GM19035 (cell line): Measurements from ENCODE around the gene PPP1CB.

Source experiments
- ATAC-seq: cut with Tn5 transposase; IDR thresholded peaks from one replicate; pipeline ENCODE4 v1.9.1; 2021; ENCODE audit not compliant: unreplicated experiment

PPP1CB gene

DNA sequence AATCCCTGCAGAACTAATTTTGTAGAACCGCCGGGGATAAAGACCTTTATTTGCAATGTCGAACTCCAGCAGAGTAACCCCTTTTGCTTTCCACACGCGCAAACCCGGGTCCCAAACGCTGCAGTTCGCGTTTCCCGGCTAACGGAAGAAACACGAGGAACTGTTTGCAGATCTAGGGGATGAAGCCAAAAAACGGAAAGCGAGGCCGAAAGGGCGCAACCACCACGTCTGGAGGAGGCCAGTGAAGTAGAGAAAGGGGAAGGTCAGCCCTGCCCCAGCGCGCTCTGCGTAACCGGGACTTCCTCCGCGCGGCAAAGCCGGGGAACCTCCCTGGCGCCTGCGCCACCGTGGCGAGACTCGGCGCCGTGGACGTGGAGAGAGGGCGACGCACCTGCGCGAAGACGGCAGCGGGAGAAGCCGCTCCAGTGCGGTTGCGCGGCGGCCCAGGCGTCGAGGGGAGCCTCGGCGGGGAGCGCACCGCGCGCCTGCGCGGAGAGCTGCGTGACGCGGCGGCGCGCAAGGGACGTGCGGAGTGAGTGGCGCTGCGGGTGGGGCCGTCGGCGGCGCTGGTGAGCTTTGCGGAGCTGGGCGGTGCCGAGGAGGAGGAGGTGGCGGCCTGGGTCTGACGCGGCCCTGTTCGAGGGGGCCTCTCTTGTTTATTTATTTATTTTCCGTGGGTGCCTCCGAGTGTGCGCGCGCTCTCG is at the start of gene PPP1CB:
TSS of gene PPP1CB (plus strand) at position 579 of the 704 bp plus-strand sequence. CDS start 295 bp downstream, outside the sequence.
- peak; percentile 86 for ATAC-seq

DNA sequence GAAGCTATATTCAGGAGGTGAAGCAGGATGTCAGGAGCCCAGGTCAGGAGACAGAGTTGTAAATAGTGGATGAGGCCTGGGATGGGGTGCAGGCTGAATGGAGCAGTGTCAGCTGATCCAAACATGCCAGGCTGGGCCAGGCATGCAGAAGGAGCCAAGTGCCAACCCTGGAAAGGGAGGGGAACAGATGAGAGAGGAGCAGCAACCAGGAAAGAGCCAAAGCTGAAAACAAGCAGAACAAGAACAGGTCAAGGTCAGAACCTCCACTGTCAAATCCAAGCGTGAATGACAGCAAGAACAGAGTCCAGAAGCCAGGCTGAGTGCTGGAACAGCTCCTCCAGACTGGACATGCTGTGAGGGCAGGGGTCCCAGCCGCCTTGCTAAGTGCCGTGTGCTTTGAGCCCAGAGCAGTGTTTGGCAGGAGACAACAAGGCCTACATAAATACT is 49.2 kb upstream of the PPP1CB start:
- ATAC-seq: no peak

DNA sequence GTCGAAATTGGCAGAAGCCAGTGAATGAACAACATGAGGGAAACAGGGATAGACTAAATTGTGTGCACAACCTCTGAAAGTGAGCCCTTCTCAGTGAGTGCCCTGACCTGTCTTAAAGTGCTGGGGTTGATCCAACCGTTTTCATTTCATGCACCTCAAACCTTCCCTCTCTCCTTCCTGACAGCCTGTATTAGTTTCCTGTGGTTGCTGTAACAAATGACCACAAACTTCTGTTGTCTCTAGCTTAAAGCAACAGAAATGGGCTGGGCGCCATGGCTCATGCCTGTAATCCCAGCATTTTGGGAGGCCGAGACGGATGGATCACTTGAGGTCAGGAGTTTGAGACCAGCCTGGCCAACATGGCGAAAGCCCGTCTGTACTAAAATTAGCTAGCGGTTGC is 48.8 kb upstream of the PPP1CB start:
- ATAC-seq: no peak

DNA sequence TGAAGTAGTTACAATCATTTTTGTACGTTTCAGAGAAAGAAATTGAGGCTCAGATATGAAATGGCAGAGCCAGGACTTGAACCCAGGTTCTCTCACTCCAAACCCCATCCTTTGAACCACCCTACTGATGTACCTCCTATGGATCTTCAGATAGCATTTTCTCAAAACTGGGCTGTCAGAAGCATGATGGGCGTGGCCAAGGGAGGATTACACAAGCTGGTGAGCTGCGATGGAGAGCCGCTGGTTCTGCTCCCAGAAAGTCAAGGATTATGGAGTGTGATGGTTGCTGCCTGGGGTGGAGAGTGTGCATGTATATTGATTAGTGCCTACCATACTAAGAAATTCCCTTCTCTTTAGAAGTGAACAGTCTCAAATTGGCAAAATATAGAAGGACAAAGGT is 47.0 kb upstream of the PPP1CB start:
- no peak for ATAC-seq

DNA sequence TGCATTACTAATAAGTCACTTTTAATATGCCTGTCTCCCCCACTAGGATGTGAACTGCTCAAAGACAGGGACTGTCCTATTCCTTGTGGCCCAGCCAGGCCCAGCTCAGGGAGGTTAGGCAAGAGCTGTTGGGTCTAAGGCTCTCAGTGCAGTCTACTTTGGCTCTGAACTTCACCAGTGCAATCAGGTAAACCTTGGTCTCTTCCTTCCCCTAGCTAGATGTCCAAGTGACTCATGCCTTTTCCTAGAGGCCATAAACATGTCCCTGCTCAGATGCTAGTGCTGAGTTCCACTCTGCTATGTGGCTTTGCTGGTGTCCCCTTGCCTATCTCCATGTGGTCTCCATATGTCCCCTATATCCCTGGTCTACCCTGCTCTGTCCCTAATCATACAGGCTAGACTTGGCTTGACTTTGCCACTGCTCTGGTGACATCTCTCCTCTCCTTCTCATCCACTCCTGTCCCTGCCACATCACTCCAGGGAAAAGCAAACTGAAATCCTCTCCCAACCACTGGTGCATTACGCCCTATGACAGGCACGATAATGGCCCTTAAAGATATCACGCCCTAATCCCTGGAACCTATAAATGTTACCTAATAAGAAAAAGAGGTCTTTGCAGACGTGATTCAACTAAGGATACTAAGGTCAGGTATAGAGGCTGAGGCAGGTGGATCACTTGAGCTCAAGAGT is 45.7 kb upstream of the PPP1CB start:
- ATAC-seq: no peak

DNA sequence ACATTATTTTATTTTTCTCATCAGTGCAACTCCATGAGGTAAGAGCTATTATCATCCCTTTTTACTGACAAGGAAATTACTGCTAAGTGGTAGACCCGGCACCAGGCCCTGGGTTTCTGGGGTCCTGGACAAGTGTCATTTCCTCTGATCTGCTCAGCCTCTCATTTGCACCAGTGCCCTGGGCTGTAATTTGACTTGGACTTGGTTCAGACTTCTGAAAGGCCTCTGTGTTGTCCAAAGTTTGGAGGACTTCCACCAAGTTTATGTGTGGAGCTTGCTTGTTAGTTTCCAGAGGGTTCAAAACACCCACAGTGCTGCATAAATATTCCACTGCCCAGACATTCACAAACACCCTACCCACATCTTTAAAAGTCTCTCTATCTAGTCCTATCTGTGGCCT is 44.0 kb upstream of the PPP1CB start:
- no peak for ATAC-seq

DNA sequence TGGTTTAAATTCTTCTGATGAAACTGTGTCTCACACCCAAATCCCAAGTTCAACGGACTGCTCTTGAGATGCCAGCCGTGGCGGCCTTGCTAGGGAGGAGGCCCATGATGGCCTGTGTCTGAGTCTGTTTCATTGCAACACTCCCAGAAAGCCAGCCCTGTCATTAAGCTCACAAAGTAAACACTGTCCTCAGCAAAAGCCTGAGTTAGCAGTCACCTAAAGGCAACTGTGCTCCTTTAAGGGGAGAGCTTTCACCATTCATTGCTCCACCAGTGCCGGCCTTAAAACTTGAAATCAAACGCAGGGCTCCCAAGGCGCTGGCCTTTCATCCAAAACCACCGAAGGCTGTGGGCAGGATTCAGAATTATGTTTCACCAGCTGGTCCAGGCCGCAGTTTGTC is 42.5 kb upstream of the PPP1CB start:
- ATAC-seq: no peak

DNA sequence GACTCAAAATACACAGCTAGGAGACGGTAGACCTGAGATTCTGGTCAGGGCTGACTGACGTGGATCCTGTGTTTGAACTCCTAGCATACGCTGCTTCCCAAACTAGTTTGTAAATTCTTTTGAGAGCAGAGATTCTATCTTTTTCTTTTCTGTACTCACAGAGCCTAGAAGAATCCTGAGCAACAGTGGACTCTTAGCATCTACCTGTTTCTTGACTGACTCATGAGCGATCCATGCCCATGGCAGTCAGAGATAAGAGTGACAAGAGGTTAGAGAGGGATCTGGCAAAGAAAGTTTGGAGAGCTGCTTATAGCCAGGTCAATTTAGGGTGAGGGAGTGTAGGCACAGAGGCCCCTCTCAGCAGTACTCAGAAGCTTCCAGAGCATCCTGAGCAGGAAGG is 41.1 kb upstream of the PPP1CB start:
- no peak for ATAC-seq

DNA sequence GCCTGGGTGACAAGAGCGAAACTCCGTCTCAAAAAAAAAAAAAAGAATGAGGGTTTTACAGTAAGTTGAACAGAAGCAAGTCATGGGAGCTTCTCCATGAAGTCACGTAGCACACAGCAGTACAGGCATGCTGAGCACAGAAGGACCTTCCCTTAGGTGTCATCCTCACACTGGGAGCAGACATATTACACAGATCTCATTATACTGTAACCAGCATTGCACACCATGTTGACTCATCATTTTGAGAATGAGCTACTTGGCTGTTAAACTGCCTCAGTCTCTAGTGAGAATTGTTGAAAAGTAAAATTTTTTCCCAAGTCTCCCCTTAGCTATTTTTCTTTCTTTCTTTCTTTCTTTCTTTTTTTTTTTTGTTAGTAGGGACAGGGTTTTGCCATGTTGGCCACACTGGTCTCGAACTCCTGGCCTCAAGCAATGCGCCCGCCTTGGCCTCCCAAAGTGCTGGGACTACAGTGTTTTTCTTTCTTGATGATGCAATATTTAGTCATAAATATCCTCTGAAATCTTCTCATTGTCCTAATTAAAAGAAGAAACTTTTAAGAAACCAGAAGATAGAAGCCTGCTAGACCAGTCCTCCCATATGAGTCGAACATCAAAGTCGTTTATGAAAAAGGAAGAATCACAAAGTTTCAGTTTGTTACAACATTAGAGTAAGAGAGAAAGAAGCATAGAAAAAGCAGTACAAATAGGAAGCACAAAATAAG is 37.9 kb upstream of the PPP1CB start:
- no peak for ATAC-seq

DNA sequence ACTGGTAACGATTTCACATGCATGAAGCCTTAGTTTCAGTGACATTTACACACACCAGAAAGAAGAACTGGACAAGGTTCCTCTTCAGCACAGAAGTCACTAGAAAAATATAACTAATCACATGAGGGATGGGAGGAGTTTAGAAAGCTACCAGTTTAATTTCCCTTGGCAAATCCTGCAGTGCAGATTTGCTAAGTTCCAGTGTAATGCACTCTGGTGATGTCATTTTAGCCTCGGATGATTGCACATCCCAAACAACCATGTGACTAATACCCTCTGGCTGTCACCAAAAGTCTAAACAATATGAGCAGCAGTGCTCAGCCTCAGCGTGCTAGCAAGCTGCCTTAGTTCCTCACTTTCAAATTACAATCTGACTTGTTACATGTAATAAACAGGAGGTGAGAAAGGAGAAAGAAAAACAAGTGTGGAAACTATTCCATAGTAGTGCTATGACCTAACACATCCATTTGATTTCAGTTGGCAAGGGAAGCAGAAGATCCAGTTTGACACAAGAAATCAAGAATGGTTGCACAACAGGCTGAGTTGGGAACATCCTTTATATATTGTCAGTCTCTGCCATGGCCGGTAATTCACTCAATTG is 35.3 kb upstream of the PPP1CB start:
- ATAC-seq: no peak

DNA sequence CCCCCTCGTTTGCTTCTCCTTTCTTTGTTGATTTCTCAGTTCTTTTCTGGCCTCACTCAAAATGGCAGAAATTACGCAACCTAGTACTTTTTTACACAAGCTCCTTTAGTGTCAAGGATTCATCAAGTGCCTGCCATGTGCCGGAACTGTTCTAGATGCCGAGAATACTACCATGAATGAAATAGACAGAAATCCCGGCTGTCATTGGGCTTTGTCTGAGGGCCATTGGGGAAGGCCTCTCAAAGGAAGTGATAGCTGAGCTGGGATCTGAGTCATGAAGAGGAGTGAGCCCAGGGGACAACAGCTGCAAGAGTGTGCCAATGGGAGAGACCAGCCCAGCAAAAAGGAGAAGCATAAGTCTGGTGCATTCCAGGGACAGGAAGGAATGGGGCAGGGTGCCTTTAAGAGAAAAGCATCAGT is 34.3 kb upstream of the PPP1CB start:
- no peak for ATAC-seq

DNA sequence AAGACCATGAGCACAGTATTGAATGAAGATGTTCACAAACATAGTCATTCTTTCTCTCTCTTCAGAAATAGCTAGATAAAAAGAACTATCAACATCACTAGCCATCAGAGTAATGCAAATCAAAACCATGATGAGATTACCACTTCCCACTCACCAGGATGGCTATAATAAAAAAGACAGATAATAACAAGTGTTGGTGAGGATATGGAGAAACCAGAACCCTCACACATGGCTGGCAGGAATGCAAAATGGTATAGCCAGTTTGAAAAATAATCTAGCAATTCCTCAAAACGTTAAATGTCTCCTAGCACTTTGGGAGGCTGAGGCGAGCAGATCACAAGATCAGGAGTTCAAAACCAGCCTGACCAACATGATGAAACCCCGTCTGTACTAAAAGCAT is 31.3 kb upstream of the PPP1CB start:
- ATAC-seq: no peak

DNA sequence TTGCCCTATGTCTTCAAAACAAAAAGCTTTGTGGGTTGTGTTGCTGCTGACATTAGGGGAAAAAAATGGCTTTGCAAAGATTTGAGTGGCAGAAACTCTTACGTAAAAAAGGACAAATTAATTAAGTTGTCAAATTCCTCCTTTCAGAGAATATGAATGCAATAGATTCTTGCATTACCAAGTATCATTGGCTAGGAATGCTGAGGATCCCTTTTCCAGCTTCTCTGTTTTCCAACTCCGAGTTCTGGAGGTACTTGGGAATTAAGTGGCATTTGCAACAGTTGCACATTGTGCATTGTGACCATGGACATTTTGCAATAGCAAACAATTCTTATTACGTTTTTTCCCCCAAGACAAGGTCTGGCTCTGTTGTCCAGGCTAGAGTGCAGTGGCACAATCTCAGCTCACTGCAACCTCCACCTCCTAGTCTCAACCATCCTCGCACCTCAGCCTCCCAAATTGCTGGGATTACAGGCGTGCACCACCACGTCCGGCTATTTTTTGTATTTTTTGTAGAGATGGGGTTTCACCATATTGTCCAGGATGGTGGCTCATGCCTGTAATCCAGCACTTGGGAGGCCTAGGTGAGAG is 29.9 kb upstream of the PPP1CB start:
- no peak for ATAC-seq

DNA sequence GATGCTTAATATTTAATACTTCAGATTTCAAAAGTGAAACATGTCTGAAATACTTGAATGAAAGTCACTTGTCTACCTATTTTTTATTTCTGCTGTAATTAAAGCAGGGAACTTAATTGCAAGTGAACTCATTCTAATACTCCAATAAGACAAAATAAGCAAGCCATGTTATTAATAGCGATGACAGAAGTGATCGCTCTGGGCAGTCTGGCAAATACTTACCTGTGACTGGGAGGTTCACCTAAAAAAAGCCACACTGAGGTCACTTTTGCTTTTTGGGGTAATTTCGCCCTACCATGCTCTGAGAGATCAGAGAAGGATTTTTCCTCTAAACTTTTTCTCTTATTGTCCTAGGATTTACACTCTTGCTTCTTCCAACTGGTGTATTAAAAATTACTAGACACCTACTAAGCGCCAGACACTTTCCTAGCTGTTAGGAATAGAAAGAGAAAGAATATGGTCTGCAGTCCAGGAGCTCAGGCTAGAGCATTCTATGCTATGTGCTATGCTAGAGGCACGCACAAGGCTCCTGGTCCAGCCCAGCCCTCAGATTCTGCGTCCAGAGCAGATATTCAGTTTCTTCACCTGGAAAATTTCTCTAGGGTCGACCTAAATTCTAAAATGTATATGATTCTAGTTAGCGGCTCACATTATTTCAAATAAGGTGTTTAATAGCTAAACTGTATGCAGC is 26.5 kb upstream of the PPP1CB start:
- ATAC-seq: no peak

DNA sequence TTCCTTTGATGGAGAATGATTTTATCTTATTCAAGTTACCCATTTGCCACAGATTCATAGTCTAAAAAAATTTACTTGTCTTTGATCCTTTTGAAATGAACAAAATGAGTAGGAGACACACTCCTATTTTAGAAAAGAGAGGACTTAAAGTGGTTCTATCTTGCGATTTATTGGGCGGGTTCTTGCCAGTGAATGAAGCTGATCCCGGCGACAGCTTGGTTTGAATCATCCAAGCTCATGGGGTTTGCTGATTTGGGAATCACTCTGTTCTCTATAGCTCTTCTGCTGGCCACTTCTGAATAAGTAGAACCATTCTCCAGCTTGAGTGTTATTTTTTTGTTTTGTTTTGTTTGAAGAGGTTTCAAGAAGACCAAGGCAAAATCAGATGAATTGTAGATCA is 25.5 kb upstream of the PPP1CB start:
- ATAC-seq: no peak

DNA sequence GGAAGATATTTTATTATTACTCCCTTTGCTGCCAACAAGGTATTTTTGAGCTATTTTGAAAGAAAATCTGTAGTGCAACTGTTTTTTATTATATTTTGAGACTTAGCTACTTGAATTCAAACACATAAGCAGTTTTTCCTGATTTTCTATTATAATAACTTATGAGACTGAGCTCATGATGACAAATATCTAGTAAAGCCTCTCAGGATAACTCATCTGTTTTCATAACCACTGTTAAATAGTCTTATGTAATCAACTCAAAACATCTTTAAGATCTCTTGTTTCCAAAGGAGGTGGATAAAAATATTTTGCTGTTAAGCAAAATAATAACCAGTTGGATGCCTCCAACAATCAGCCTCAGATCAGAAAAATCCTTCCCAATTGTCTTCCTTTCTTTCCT is 21.9 kb upstream of the PPP1CB start:
- ATAC-seq: no peak

DNA sequence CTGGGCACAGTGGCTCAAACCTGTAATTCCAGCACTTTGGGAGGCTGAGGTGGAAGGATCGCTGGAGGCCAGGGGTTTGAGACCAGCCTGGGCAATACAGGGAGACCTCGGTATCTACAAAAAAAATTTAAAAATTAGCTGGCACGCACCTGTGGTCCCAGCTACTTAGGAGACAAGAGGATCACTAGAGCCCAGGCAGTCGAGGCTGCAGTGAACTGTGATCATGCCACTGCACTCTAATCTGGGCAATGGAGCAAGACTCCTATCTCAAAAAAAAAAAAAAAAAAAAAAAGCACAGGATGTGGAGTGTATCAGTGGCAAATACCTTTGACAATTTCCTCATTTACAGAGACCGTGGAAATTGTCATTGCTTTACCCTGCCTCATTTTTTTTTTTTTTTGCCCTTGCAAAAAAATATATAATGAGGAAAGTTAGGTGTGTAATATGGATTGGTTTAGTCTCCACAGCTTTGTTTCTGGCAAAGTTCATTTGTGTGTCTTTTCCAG is 20.9 kb upstream of the PPP1CB start:
- no peak for ATAC-seq

DNA sequence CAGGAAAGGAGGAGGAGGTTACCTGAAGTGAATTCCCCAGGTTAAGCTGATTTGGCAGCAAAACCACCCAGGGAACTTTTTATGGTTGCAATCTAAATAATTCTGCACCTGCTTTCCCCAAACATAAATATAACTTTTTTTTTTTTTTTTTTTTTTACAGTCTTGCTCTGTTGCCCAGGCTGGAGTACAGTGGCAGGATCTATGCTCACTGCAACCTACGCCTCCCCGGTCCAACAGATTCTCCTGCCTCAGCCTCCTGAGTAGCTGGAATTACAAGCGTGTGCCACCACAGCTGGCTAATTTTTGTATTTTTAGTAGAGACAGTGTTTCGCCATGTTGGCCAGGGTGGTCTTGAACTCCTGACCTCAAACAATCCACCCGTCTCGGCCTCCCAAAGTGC is 16.1 kb upstream of the PPP1CB start:
- ATAC-seq: no peak

DNA sequence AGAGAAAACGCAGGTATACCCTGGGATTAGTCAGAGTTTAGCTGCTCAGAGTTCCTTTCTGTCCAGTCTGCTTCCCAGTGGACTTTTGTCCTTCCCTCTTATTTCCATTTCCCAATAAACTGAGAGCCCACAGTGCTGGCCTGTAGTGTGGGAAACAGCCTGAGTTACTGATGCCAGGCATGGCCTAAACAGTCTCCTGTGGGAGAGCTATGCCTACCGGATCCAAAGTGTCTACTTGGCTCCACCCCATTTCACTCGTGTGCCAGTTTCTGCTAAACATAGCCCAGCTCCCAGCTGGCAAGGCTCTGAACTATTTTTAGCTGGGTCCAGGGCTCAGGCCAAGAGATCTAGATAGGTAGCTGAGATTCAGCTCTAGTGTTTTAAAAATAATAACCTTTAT is 15.6 kb upstream of the PPP1CB start:
- ATAC-seq: no peak

DNA sequence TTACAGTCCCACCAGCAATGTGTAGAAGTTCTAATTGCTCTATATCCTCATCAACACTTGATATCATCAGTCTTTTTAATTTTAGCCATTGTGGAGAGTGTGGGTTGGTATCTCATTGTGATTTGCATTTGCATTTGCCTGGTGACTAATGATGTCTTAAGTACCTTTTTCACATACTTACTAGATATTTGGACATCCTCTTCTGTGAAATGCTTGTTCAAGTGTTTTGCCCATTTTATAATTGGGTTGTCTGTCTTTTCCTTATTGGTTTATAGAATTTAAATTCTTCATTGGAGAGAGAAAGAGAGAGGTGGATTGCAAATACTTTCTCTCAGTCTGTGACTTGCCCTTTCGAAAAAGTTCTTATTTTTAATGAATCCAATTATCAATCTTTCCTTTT is 14.0 kb upstream of the PPP1CB start:
- no peak for ATAC-seq
